Stimulated activated naive CD8-positive, alpha-beta T cell treated with anti-CD3 and anti-CD28 coated beads, Interleukin-15, amount 100 ng/mL, for 72 hours (primary cell): ENCODE results near the gene FBXL2.
A peak's percentile ranks its signal among the peaks of the same experiment; 100 is the strongest.
"Not testable (repeated sequence)": the region's sequence is repeated elsewhere in the genome, so short reads cannot be mapped to it uniquely, and the experiment has no call there.

Source experiments
- ATAC-seq: fragments of 150-1000 bp; cut with Tn5 transposase; 2 replicates; pipeline ENCODE4 v1.10.0; 2021; ENCODE audit warnings: mild to moderate bottlenecking, moderate library complexity
- DNase-seq, 2 donors: peaks; one replicate each; pipeline ENCODE4 v3.0.0; 2021 to 2022
- H3K27ac Mint-ChIP-seq, 2 donors: one replicate each; pipeline ENCODE4 v1.8.0; 2022; ENCODE audit warnings: mild to moderate bottlenecking in 2 of 2, mixed read lengths in 2 of 2, moderate library complexity in 2 of 2
- H3K27me3 Mint-ChIP-seq: one replicate; pipeline ENCODE4 v1.8.0; 2022; ENCODE audit warnings: mixed read lengths
- H3K4me1 Mint-ChIP-seq: one replicate; pipeline ENCODE4 v1.8.0; 2022; ENCODE audit warnings: mild to moderate bottlenecking, mixed read lengths
- H3K4me3 Mint-ChIP-seq, 2 donors: one replicate each; pipeline ENCODE4 v1.8.0; 2022; ENCODE audit warnings: mild to moderate bottlenecking in 2 of 2, mixed read lengths in 2 of 2, moderate library complexity in 1 of 2
- H3K9me3 Mint-ChIP-seq, 2 donors: one replicate each; pipeline ENCODE4 v1.8.0; 2022; ENCODE audit warnings: mixed read lengths in 2 of 2

FBXL2 gene

DNA sequence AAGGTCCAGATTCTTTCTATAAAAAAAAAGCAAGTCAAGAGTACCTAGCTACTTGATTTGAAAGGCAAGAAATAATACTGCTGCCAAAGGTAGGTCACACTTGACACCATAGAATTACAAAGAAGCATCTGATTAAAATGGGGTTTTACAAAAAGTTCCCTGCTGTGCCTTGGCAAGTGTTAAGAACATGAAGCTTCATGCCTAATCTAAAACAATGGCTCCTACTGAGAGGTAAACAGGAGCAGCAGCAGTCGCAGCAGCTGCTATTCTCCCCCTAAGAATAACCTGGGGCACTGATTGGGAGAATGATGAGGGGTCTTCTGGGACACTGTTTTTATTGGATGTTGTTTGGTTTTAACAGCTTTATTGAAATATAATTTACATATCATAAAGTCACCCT lies 148.8 kb downstream of the FBXL2 start:
- peaks cover 36% of the 10 kb centered on the region for H3K4me1 Mint-ChIP-seq
- DNase-seq, result no peak
- H3K27ac Mint-ChIP-seq, result peak overlapping the region in 1 of 2 donors; percentile 24
- no peaks in the 10 kb centered on the region for H3K27me3 Mint-ChIP-seq
- no peak for ATAC-seq
- no peak overlapping the region for H3K4me3 Mint-ChIP-seq
- H3K9me3 Mint-ChIP-seq, result no peaks in the 10 kb centered on the region

GRCh38 chr3:33426630-33427317 lies 149.5 kb downstream of the FBXL2 start:
- Mint-ChIP-seq H3K27ac (peak overlapping the region in 1 of 2 donors; percentile 13), H3K4me1 (peaks cover 40% of the 10 kb centered on the region), H3K4me3 (no peak overlapping the region), H3K9me3 (no peaks in the 10 kb centered on the region), H3K27me3 (no peaks in the 10 kb centered on the region)
- ATAC-seq (no peak), DNase-seq (no peak)

GRCh38 chr3:33428734-33429133 lies 151.5 kb downstream of the FBXL2 start:
- Mint-ChIP-seq H3K27me3 (no peaks in the 10 kb centered on the region), H3K9me3 (no peaks in the 10 kb centered on the region), H3K27ac (peak overlapping the region in 1 of 2 donors; percentile 72), H3K4me1 (peaks cover 57% of the 10 kb centered on the region), H3K4me3 (no peak overlapping the region)
- DNase-seq (no peak), ATAC-seq (no peak)

GRCh38 chr3:33429306-33429705 lies 152.1 kb downstream of the FBXL2 start:
- H3K4me1 Mint-ChIP-seq, result peaks cover 62% of the 10 kb centered on the region
- not testable (repeated sequence) for H3K4me3 Mint-ChIP-seq, ATAC-seq, H3K27ac Mint-ChIP-seq, DNase-seq, H3K9me3 Mint-ChIP-seq, H3K27me3 Mint-ChIP-seq

- peaks cover 62% of the 10 kb centered on the region for H3K4me1 Mint-ChIP-seq
- H3K27ac Mint-ChIP-seq, result peak overlapping the region in 1 of 2 donors; percentile 49
- H3K4me3 Mint-ChIP-seq, result no peak overlapping the region
Measured at GRCh38 chr3:33430061-33430460, 152.8 kb downstream of the FBXL2 start.

GRCh38 chr3:33430571-33430970 lies 153.3 kb downstream of the FBXL2 start:
- DNase-seq (no peak), ATAC-seq (no peak)
- no peak overlapping the region for H3K4me3 Mint-ChIP-seq
- peaks cover 65% of the 10 kb centered on the region for H3K4me1 Mint-ChIP-seq
- no peak overlapping the region for H3K27ac Mint-ChIP-seq
- H3K27me3 Mint-ChIP-seq, result no peaks in the 10 kb centered on the region
- H3K9me3 Mint-ChIP-seq, result no peaks in the 10 kb centered on the region

More at GRCh38 chr3:33430061-33430460, 152.8 kb downstream of the FBXL2 start:
- ATAC-seq (no peak), DNase-seq (no peak)
- no peaks in the 10 kb centered on the region for H3K9me3 Mint-ChIP-seq
- no peaks in the 10 kb centered on the region for H3K27me3 Mint-ChIP-seq

DNA sequence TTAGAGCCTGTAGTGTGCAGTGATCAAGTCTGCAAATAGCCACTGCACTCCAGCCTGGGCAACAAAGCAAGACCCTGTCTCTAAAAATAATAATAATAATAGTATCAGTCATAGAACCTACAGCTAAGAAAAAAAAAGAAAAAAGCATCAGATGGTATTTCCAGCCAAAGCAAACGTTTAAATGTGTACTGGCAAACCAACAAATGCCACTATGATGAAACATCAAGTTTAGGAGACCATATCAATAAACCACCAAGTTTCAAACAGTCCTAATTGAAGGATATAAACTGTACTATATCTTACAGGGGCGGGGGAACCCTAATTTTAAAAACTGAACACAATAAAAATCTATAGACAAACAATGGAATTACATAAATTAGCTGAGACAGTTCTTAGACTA lies 156.6 kb downstream of the FBXL2 start:
- peak overlapping the region in 1 of 2 donors; percentile 32 for H3K4me3 Mint-ChIP-seq

More for the DNA sequence above, 156.6 kb downstream of the FBXL2 start:
- Mint-ChIP-seq H3K9me3 (no peaks in the 10 kb centered on the region), H3K4me1 (peaks cover 80% of the 10 kb centered on the region), H3K27ac (no peak overlapping the region), H3K27me3 (no peaks in the 10 kb centered on the region)
- DNase-seq (no peak), ATAC-seq (no peak)
